Osteocyte (in vitro differentiated cells): Measurements from ENCODE around the gene HSD17B14. TPM values are rescaled to one million over a fixed set of nuclear protein-coding genes. Genes with fewer than 3 reads are reported as not detected.
"Not testable (repeated sequence)": the region's sequence is repeated elsewhere in the genome, so short reads cannot be mapped to it uniquely, and the experiment has no call there.

Experiments
- DNase-seq: peaks from one replicate; pipeline ENCODE4 v3.0.0; 2021; ENCODE audit warnings: mixed read lengths; ENCODE audit not compliant: unreplicated experiment; ENCODE audit errors: extremely low spot score
- H3K27ac Mint-ChIP-seq: one replicate; pipeline ENCODE4 v1.8.0; 2021; ENCODE audit warnings: mild to moderate bottlenecking, mixed read lengths; ENCODE audit not compliant: unreplicated experiment
- H3K27me3 Mint-ChIP-seq: one replicate; pipeline ENCODE4 v1.8.0; 2021; ENCODE audit warnings: mixed read lengths; ENCODE audit not compliant: unreplicated experiment
- H3K36me3 Mint-ChIP-seq: one replicate; pipeline ENCODE4 v1.8.0; 2021; ENCODE audit warnings: mixed read lengths; ENCODE audit not compliant: unreplicated experiment
- H3K4me1 Mint-ChIP-seq: one replicate; pipeline ENCODE4 v1.8.0; 2021; ENCODE audit warnings: mixed read lengths; ENCODE audit not compliant: unreplicated experiment
- H3K4me3 Mint-ChIP-seq: one replicate; pipeline ENCODE4 v1.8.0; 2021; ENCODE audit warnings: mild to moderate bottlenecking, moderate library complexity, mixed read lengths; ENCODE audit not compliant: unreplicated experiment
- H3K9me3 Mint-ChIP-seq: one replicate; pipeline ENCODE4 v1.8.0; 2021; ENCODE audit warnings: mixed read lengths; ENCODE audit not compliant: unreplicated experiment
- CTCF ChIP-seq: fragments of 200-600 bp; sonication (generic); IDR thresholded peaks from 2 replicates; pipeline ENCODE4 v1.5.0; 2021; ENCODE audit warnings: antibody characterized with exemption, mild to moderate bottlenecking, moderate library complexity
- total RNA-seq: library from RNA; stranded (reverse); gene quantifications from 2 replicates; pipeline ENCODE4 v1.2.1, GENCODE V29; 2021

Gene HSD17B14
- total RNA-seq, 1 donor from 2014 or later = 23.9 TPM

GRCh38 chr19:48772503-48772953 lies 63.8 kb downstream of the HSD17B14 start:
- Mint-ChIP-seq H3K9me3 (no peaks in the 10 kb centered on the region), H3K4me3 (no peak overlapping the region), H3K27me3 (peaks cover 5% of the 10 kb centered on the region), H3K4me1 (peaks cover 13% of the 10 kb centered on the region), H3K27ac (no peak overlapping the region), H3K36me3 (no peaks in the 10 kb centered on the region)
- no peak for TF ChIP-seq CTCF
- DNase-seq = no peak

GRCh38 chr19:48770734-48771472 lies 65.4 kb downstream of the HSD17B14 start:
- TF ChIP-seq CTCF = no peak
- H3K4me1 Mint-ChIP-seq = peaks cover 13% of the 10 kb centered on the region
- H3K9me3 Mint-ChIP-seq = no peaks in the 10 kb centered on the region
- no peak overlapping the region for H3K27ac Mint-ChIP-seq
- H3K4me3 Mint-ChIP-seq = no peak overlapping the region
- no peaks in the 10 kb centered on the region for H3K36me3 Mint-ChIP-seq
- peaks cover 8% of the 10 kb centered on the region for H3K27me3 Mint-ChIP-seq
- no peak for DNase-seq

GRCh38 chr19:48770266-48770665 lies 66.0 kb downstream of the HSD17B14 start:
- Mint-ChIP-seq H3K4me3 (no peak overlapping the region), H3K9me3 (no peaks in the 10 kb centered on the region), H3K36me3 (no peaks in the 10 kb centered on the region), H3K27ac (no peak overlapping the region), H3K27me3 (peaks cover 11% of the 10 kb centered on the region), H3K4me1 (peaks cover 13% of the 10 kb centered on the region)
- DNase-seq = no peak
- no peak for TF ChIP-seq CTCF

- Mint-ChIP-seq H3K36me3 (no peaks in the 10 kb centered on the region), H3K4me1 (peaks cover 13% of the 10 kb centered on the region), H3K27me3 (peaks cover 14% of the 10 kb centered on the region), H3K27ac (no peak overlapping the region), H3K9me3 (no peaks in the 10 kb centered on the region), H3K4me3 (no peak overlapping the region)
- TF ChIP-seq CTCF = no peak
- no peak for DNase-seq
These were observed 67.1 kb downstream of the HSD17B14 start for GRCh38 chr19:48768994-48769713.

GRCh38 chr19:48768171-48768753 lies 68.0 kb downstream of the HSD17B14 start:
- Mint-ChIP-seq H3K4me1 (peaks cover 13% of the 10 kb centered on the region), H3K27me3 (peaks cover 14% of the 10 kb centered on the region)
- H3K27ac Mint-ChIP-seq, H3K4me3 Mint-ChIP-seq, DNase-seq, H3K36me3 Mint-ChIP-seq, H3K9me3 Mint-ChIP-seq: not testable (repeated sequence)

GRCh38 chr19:48765816-48766215 lies 70.5 kb downstream of the HSD17B14 start:
- DNase-seq, H3K4me3 Mint-ChIP-seq, H3K36me3 Mint-ChIP-seq, H3K9me3 Mint-ChIP-seq, H3K27ac Mint-ChIP-seq: not testable (repeated sequence)
- H3K27me3 Mint-ChIP-seq = peaks cover 32% of the 10 kb centered on the region
- H3K4me1 Mint-ChIP-seq = peaks cover 12% of the 10 kb centered on the region
